K562 (cell line): ENCODE results near the gene WDR45. TPM values are rescaled to one million over a fixed set of nuclear protein-coding genes. Genes with fewer than 3 reads are reported as not detected.

Source experiments
- ATF6 ChIP-seq: sonication (generic); formaldehyde crosslinking; IDR thresholded peaks from 2 replicates; pipeline ENCODE4 v1.4.0; 2020; ENCODE audit warnings: mild to moderate bottlenecking, missing genetic modification reagents
- BMI1 ChIP-seq: fragments of 150-350 bp; IDR thresholded peaks from 2 replicates; pipeline ENCODE4 v1.6.1; 2014; ENCODE audit warnings: low read length
- BRD4 ChIP-seq: fragments of 200-600 bp; sonication (generic); IDR thresholded peaks from 2 replicates; pipeline ENCODE4 v1.6.1; 2017; ENCODE audit warnings: inconsistent platforms
- CREB3L1 ChIP-seq: fragments of 450-650 bp; IDR thresholded peaks from 2 replicates; pipeline ENCODE4 v1.6.1; 2014; ENCODE audit warnings: low read depth, mild to moderate bottlenecking, moderate library complexity, borderline replicate concordance
- E2F4 ChIP-seq: sonication (generic); formaldehyde crosslinking; IDR thresholded peaks from 2 replicates; pipeline ENCODE4 v1.8.0; 2022; ENCODE audit warnings: mild to moderate bottlenecking, low read depth, missing genetic modification reagents
- E2F8 ChIP-seq: fragments of 450-650 bp; IDR thresholded peaks from 2 replicates; pipeline ENCODE4 v1.7.1; 2018; ENCODE audit warnings: mild to moderate bottlenecking, low read depth; ENCODE audit not compliant: partially characterized antibody
- ETS2 ChIP-seq: IDR thresholded peaks from 2 replicates; pipeline ENCODE4 v1.6.1; 2016; ENCODE audit warnings: borderline replicate concordance, missing genetic modification characterization, mild to moderate bottlenecking, moderate library complexity, missing compliant biosample characterization; ENCODE audit not compliant: poor library complexity, severe bottlenecking
- FOXJ3 ChIP-seq: sonication (generic); formaldehyde crosslinking; IDR thresholded peaks from 2 replicates; pipeline ENCODE4 v1.4.0; 2020; ENCODE audit warnings: mild to moderate bottlenecking, missing genetic modification reagents
- KDM5B ChIP-seq: fragments of 200-600 bp; sonication (generic); IDR thresholded peaks from 2 replicates; pipeline ENCODE4 v1.6.1; 2012; ENCODE audit warnings: low read depth, mild to moderate bottlenecking, moderate library complexity, low read length, control low read depth, inconsistent platforms; ENCODE audit not compliant: insufficient replicate concordance
- PHTF2 ChIP-seq: fragments of 250-450 bp; sonication (Bioruptor Pico); IDR thresholded peaks from 2 replicates; pipeline ENCODE4 v1.5.0; 2021; ENCODE audit warnings: mild to moderate bottlenecking
- RAD51 ChIP-seq: fragments of 450-650 bp; IDR thresholded peaks from 2 replicates; pipeline ENCODE4 v1.7.1; 2016; ENCODE audit warnings: low read depth, mild to moderate bottlenecking, borderline replicate concordance
- SMAD2 ChIP-seq: fragments of 150-350 bp; IDR thresholded peaks from 2 replicates; pipeline ENCODE4 v1.6.1; 2014; ENCODE audit warnings: low read depth, mild to moderate bottlenecking, low read length
- ZBTB33 ChIP-seq: sonication (generic); formaldehyde crosslinking; IDR thresholded peaks from 2 replicates; pipeline ENCODE4 v1.8.1; 2023; ENCODE audit warnings: mild to moderate bottlenecking, missing genetic modification reagents
- ZNF23 ChIP-seq: fragments of 250-450 bp; sonication (Bioruptor Pico); IDR thresholded peaks from 2 replicates; pipeline ENCODE4 v1.4.0; 2020; ENCODE audit warnings: mild to moderate bottlenecking
- ZNF436 ChIP-seq: fragments of 250-450, 450-650 bp; sonication (Bioruptor Pico); formaldehyde crosslinking; IDR thresholded peaks from 2 replicates; pipeline ENCODE4 v1.7.0; 2020; ENCODE audit warnings: mild to moderate bottlenecking
- ZNF655 ChIP-seq: fragments of 250-450 bp; sonication (Bioruptor Pico); IDR thresholded peaks from 2 replicates; pipeline ENCODE4 v1.5.0; 2021
- polyA plus RNA-seq, 8 experiments: library from polyadenylated mRNA; depleted of rRNA in 4 of 8; stranded (reverse) in 5 of 8; unstranded in 3 of 8; fragments of >200 nt; fragmentation: Nextera tagmentation in 2 of 8; fragmentation: Illumina TruSeq in 1 of 8; extraction: Ambion mirVana in 2 of 8; extraction: Trizol in 1 of 8; gene quantifications; 2 replicates each; pipeline versions ENCODE4 v1.2.1 to v1.2.3, GENCODE V29; 2011 to 2014; ENCODE audit warnings: inconsistent platforms in 1 of 8, missing spikeins in 1 of 8
- total RNA-seq, 7 experiments: library from RNA; depleted of rRNA in 6 of 7; stranded (reverse); fragments of >200 nt in 6 of 7; fragmentation: Illumina TruSeq in 2 of 7; extraction: Trizol in 2 of 7; gene quantifications; 2 replicates each; pipeline versions ENCODE4 v1.2.1 to v1.2.3, GENCODE V29; 2011 to 2021; ENCODE audit warnings: low replicate concordance in 1 of 7

WDR45 gene
- total and polyA plus RNA-seq, 9 of the 15 experiments (the other 6 are each of a cell fraction or from before 2014, with no cell fraction given), result 19.4 to 136 (median 59.7) TPM

- TF ChIP-seq E2F8, result no peak
- no peak for TF ChIP-seq ZNF23 (CRISPR knock-in tag)
- no peak for TF ChIP-seq BRD4
- no peak for TF ChIP-seq E2F4 (CRISPR knock-in tag)
- no peak for TF ChIP-seq FOXJ3
- TF ChIP-seq ATF6 (CRISPR knock-in tag), result no peak
- TF ChIP-seq PHTF2 (CRISPR knock-in tag), result no peak
- no peak for TF ChIP-seq ZNF655
- TF ChIP-seq CREB3L1, result no peak
- TF ChIP-seq RAD51, result no peak
- TF ChIP-seq SMAD2, result no peak
- no peak for TF ChIP-seq KDM5B
- TF ChIP-seq ETS2, result no peak
- no peak for TF ChIP-seq BMI1
- TF ChIP-seq ZNF436 (CRISPR knock-in tag), result no peak
- TF ChIP-seq ZBTB33, result no peak
Measured at GRCh38 chrX:49039598-49040375, 39.9 kb downstream of the WDR45 start (continued).
